ENCODE results near the gene UBAP1L.

- TF ChIP-seq, protein P1, sequence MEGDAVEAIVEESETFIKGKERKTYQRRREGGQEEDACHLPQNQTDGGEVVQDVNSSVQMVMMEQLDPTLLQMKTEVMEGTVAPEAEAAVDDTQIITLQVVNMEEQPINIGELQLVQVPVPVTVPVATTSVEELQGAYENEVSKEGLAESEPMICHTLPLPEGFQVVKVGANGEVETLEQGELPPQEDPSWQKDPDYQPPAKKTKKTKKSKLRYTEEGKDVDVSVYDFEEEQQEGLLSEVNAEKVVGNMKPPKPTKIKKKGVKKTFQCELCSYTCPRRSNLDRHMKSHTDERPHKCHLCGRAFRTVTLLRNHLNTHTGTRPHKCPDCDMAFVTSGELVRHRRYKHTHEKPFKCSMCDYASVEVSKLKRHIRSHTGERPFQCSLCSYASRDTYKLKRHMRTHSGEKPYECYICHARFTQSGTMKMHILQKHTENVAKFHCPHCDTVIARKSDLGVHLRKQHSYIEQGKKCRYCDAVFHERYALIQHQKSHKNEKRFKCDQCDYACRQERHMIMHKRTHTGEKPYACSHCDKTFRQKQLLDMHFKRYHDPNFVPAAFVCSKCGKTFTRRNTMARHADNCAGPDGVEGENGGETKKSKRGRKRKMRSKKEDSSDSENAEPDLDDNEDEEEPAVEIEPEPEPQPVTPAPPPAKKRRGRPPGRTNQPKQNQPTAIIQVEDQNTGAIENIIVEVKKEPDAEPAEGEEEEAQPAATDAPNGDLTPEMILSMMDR (IDR thresholded peaks at IDR 0.05), result no peak
- no peak for TF ChIP-seq POLR2A (IDR thresholded peaks at IDR 0.05)
Observed at GRCh38 chr15:65059931-65060596, 54.9 kb downstream of the UBAP1L start.
